Ovary (tissue), 3 donors: Measurements from ENCODE around the gene LRRC56.

Experiments used
- POLR2A ChIP-seq: fragments of 450-650 bp; IDR thresholded peaks from one replicate; pipeline ENCODE4 v1.6.1; 2017; ENCODE audit warnings: antibody characterized with exemption, mild to moderate bottlenecking, moderate library complexity
- TF ChIP-seq, protein P1 (sequence below), 3 donors: fragments of 450-650 bp in 2 of 3; fragments of 200-600 bp in 1 of 3; IDR thresholded peaks; one replicate each; pipeline versions ENCODE4 v1.5.1 to v1.8.0; 2016 to 2022; ENCODE audit warnings: antibody characterized with exemption in 3 of 3, mild to moderate bottlenecking in 1 of 3
- donor health status: DM: no; HTN: no; CAD: no.

DNA sequence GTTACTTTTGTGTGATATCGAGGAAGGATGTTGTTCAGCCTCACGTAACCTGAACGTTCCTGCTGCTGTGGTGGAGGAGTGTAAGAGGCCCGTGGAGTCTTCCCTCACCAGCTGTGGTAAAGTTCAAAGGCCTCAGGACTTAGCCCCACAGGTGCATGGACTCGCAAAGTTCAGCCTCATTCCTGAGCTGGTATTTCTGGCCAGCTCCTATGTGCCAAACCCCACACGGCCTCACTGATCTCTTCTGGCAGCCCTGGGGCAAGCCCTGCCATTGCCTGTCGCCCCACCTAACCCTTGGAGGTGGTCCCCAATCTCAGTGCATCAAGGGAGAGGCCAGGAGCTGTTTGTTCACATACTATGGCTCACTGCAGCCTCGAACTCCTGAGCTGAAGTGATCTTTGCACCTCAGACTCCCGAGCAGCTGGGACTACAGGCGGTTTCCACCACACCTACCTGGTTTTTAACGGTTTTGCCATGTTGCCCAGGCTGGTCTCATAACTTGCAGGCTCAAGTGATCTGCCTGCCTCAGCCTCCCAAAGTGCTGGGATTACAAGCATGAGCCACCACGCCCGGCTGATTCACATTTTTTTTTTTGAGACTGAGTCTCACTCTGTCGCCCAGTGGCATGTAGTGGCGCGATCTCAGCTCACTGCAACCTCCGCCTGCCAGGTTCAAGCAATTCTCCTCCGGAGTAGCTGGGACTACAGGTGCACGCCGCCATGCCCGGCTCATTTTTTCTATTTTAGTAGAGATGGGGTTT lies 41.1 kb downstream of the LRRC56 start:
- no peak for TF ChIP-seq POLR2A
- TF ChIP-seq, protein P1, sequence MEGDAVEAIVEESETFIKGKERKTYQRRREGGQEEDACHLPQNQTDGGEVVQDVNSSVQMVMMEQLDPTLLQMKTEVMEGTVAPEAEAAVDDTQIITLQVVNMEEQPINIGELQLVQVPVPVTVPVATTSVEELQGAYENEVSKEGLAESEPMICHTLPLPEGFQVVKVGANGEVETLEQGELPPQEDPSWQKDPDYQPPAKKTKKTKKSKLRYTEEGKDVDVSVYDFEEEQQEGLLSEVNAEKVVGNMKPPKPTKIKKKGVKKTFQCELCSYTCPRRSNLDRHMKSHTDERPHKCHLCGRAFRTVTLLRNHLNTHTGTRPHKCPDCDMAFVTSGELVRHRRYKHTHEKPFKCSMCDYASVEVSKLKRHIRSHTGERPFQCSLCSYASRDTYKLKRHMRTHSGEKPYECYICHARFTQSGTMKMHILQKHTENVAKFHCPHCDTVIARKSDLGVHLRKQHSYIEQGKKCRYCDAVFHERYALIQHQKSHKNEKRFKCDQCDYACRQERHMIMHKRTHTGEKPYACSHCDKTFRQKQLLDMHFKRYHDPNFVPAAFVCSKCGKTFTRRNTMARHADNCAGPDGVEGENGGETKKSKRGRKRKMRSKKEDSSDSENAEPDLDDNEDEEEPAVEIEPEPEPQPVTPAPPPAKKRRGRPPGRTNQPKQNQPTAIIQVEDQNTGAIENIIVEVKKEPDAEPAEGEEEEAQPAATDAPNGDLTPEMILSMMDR (IDR thresholded peaks at IDR 0.05) = no peak
